Liver (tissue), 9 donors: Measurements from ENCODE around the gene FMC1. TPM values are rescaled to one million over a fixed set of nuclear protein-coding genes. Genes with fewer than 3 reads are reported as not detected.

Experiments used
- DNase-seq: peaks from one replicate; pipeline ENCODE4 v3.0.0-alpha.2; 2017; ENCODE audit warnings: low spot score
- H3K27ac ChIP-seq, 2 donors: one replicate each; pipeline ENCODE4 v1.7.0; 2013; ENCODE audit warnings: inconsistent platforms in 2 of 2, low read length in 2 of 2, control low read depth in 1 of 2, low read depth in 1 of 2, mild to moderate bottlenecking in 1 of 2
- H3K27me3 ChIP-seq, 4 donors: one replicate each; pipeline versions ENCODE4 v1.6.1 to v1.7.0; 2013; ENCODE audit warnings: low read length in 3 of 4, inconsistent platforms in 1 of 4, mild to moderate bottlenecking in 1 of 4, moderate library complexity in 1 of 4; ENCODE audit not compliant: control insufficient read depth in 4 of 4, insufficient read depth in 4 of 4
- H3K36me3 ChIP-seq, 4 donors: one replicate each; pipeline versions ENCODE4 v1.6.1 to v1.7.0; 2013; ENCODE audit warnings: low read length in 3 of 4, mild to moderate bottlenecking in 3 of 4, low read depth in 1 of 4, moderate library complexity in 1 of 4; ENCODE audit not compliant: control insufficient read depth in 4 of 4, insufficient read depth in 3 of 4
- H3K4me1 ChIP-seq, 4 donors: one replicate each; pipeline versions ENCODE4 v1.6.1 to v1.7.0; 2013; ENCODE audit warnings: low read length in 3 of 4, mild to moderate bottlenecking in 3 of 4, moderate library complexity in 1 of 4; ENCODE audit not compliant: control insufficient read depth in 4 of 4, insufficient read depth in 4 of 4
- H3K4me3 ChIP-seq, 3 donors: one replicate each; pipeline versions ENCODE4 v1.6.1 to v1.7.0; 2013; ENCODE audit warnings: low read length in 3 of 3, control low read depth in 1 of 3, low read depth in 1 of 3, mild to moderate bottlenecking in 1 of 3
- H3K9ac ChIP-seq, 2 donors: one replicate each; pipeline ENCODE4 v1.7.0; 2013; ENCODE audit warnings: low read length in 2 of 2, mild to moderate bottlenecking in 2 of 2, moderate library complexity in 2 of 2, control low read depth in 1 of 2, low read depth in 1 of 2
- H3K9me3 ChIP-seq, 4 donors: one replicate each; pipeline versions ENCODE4 v1.6.1 to v1.7.0; 2013; ENCODE audit warnings: low read length in 3 of 4; ENCODE audit not compliant: control insufficient read depth in 4 of 4
- EGR1 ChIP-seq, 2 donors: IDR thresholded peaks; 2 replicates each; pipeline ENCODE4 v1.6.1; 2016 to 2018; ENCODE audit warnings: antibody characterized with exemption in 2 of 2, low read depth in 2 of 2
- FOXA1 ChIP-seq: IDR thresholded peaks from 2 replicates; pipeline ENCODE4 v1.6.1; 2016; ENCODE audit warnings: antibody characterized with exemption
- FOXA2 ChIP-seq: IDR thresholded peaks from 2 replicates; pipeline ENCODE4 v1.6.1; 2016; ENCODE audit warnings: antibody characterized with exemption
- HNF4A ChIP-seq, 2 donors: conservative IDR thresholded peaks; 2 replicates each; pipeline ENCODE4 v1.6.1; 2016; ENCODE audit warnings: antibody characterized with exemption in 2 of 2, mild to moderate bottlenecking in 2 of 2
- HNF4G ChIP-seq: IDR thresholded peaks from 2 replicates; pipeline ENCODE4 v1.6.1; 2016; ENCODE audit warnings: antibody characterized with exemption
- JUND ChIP-seq, 2 donors: IDR thresholded peaks; 2 replicates each; pipeline ENCODE4 v1.6.1; 2016; ENCODE audit warnings: antibody characterized with exemption in 2 of 2
- NR2F2 ChIP-seq: IDR thresholded peaks from 2 replicates; pipeline ENCODE4 v1.6.1; 2016; ENCODE audit warnings: antibody characterized with exemption
- RAD21 ChIP-seq, 2 donors: IDR thresholded peaks; 2 replicates each; pipeline ENCODE4 v1.6.1; 2016; ENCODE audit warnings: antibody characterized with exemption in 2 of 2, mild to moderate bottlenecking in 2 of 2
- RXRA ChIP-seq, 2 donors: IDR thresholded peaks; 2 replicates each; pipeline ENCODE4 v1.6.1; 2017 to 2018; ENCODE audit warnings: antibody characterized with exemption in 2 of 2, mild to moderate bottlenecking in 1 of 2
- TAF1 ChIP-seq: conservative IDR thresholded peaks from 2 replicates; pipeline ENCODE4 v1.6.1; 2016; ENCODE audit warnings: antibody characterized with exemption, mild to moderate bottlenecking
- YY1 ChIP-seq: IDR thresholded peaks from 2 replicates; pipeline ENCODE4 v1.6.1; 2016; ENCODE audit warnings: antibody characterized with exemption, mild to moderate bottlenecking
- WGBS: extraction: QIAGEN DNeasy Blood & Tissue Kit; methylation state at CpG from one replicate; pipeline ENCODE4 v1.1.7; 2013; 5-methylcytosine and 5-hydroxymethylcytosine counted together
- polyA plus RNA-seq, 2 donors: library from polyadenylated mRNA; stranded (reverse) in 1 of 2; unstranded in 1 of 2; fragments of 200-250 nt in 1 of 2; fragments of >200 nt in 1 of 2; fragmentation: Nextera tagmentation in 1 of 2; extraction: Ambion mirVana in 1 of 2; gene quantifications; one replicate each; pipeline versions ENCODE4 v1.2.1 to v1.2.3, GENCODE V29; 2013 to 2015
- total RNA-seq, 2 donors: library from RNA; depleted of rRNA; stranded (reverse); fragments of >200 nt; gene quantifications; one replicate each; pipeline ENCODE4 v1.2.3, GENCODE V29; 2014
- TF ChIP-seq, protein P1 (sequence below): IDR thresholded peaks from 2 replicates; pipeline ENCODE4 v1.6.1; 2016; ENCODE audit warnings: antibody characterized with exemption
- TF ChIP-seq, protein P2 (sequence below): IDR thresholded peaks from 2 replicates; pipeline ENCODE4 v1.6.1; 2016; ENCODE audit warnings: antibody characterized with exemption
- TF ChIP-seq, protein P3 (sequence below): IDR thresholded peaks from 2 replicates; pipeline ENCODE4 v1.6.1; 2016; ENCODE audit warnings: antibody characterized with exemption, mild to moderate bottlenecking
- TF ChIP-seq, protein P4 (sequence below): fragments of 150-350 bp; IDR thresholded peaks from 2 replicates; pipeline ENCODE4 v1.5.1; 2017; ENCODE audit warnings: improper control_type of control experiment, low read depth, low read length; ENCODE audit not compliant: missing input control
- donor health status: healthy.
- donor health status: healthy.
- donor health status: healthy.
- donor health status: healthy.
- donor health status: healthy.

Gene FMC1
- total and polyA plus RNA-seq, 4 donors: 5.5 to 76.3 (median 10.5) TPM

GRCh38 chr7:139292821-139293220 is 48.3 kb upstream of the FMC1 start:
- no peak for TF ChIP-seq HNF4G

GRCh38 chr7:139293534-139293933 is 47.6 kb upstream of the FMC1 start:
- Histone ChIP-seq H3K9ac (no peak overlapping the region), H3K4me3 (no peak overlapping the region), H3K27ac (no peak overlapping the region), H3K27me3 (no peaks in the 10 kb centered on the region), H3K9me3 (no peaks in the 10 kb centered on the region), H3K4me1 (peaks cover 2 to 18% (median 5%) of the 10 kb centered on the region in 4 donors), H3K36me3 (peaks cover 0 to 5% (median 4%) of the 10 kb centered on the region in 4 donors)
- no peak for DNase-seq
- TF ChIP-seq FOXA2: no peak
- TF ChIP-seq TAF1: no peak
- TF ChIP-seq, protein P1, sequence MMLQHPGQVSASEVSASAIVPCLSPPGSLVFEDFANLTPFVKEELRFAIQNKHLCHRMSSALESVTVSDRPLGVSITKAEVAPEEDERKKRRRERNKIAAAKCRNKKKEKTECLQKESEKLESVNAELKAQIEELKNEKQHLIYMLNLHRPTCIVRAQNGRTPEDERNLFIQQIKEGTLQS: no peak
- no peak for TF ChIP-seq HNF4A (conservative IDR thresholded peaks at IDR 0.05)
- TF ChIP-seq RAD21 (IDR thresholded peaks at IDR 0.05): no peak
- WGBS: 98% methylated on average over 2 of the region's 2 CpGs

More at GRCh38 chr7:139292821-139293220, 48.3 kb upstream of the FMC1 start:
- Histone ChIP-seq H3K27me3 (no peaks in the 10 kb centered on the region), H3K27ac (no peak overlapping the region), H3K4me3 (no peak overlapping the region), H3K9me3 (no peaks in the 10 kb centered on the region), H3K9ac (no peak overlapping the region), H3K4me1 (peaks cover 0 to 11% (median 3%) of the 10 kb centered on the region in 4 donors), H3K36me3 (peaks cover 0 to 5% (median 3%) of the 10 kb centered on the region in 4 donors)
- no peak for DNase-seq
- WGBS: 95% methylated on average over 7 of the region's 7 CpGs

- no peak for TF ChIP-seq YY1
- no peak for TF ChIP-seq JUND (IDR thresholded peaks at IDR 0.05)
- TF ChIP-seq EGR1 (IDR thresholded peaks at IDR 0.05; ENCODE audit: low read depth in 2 of 2): no peak
- no peak for TF ChIP-seq RXRA (IDR thresholded peaks at IDR 0.05)
- TF ChIP-seq NR2F2: no peak
- no peak for TF ChIP-seq TAF1
- TF ChIP-seq, protein P2, sequence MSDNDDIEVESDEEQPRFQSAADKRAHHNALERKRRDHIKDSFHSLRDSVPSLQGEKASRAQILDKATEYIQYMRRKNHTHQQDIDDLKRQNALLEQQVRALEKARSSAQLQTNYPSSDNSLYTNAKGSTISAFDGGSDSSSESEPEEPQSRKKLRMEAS: no peak
- no peak for TF ChIP-seq FOXA1
- TF ChIP-seq RAD21 (IDR thresholded peaks at IDR 0.05): no peak
- TF ChIP-seq, protein P3, sequence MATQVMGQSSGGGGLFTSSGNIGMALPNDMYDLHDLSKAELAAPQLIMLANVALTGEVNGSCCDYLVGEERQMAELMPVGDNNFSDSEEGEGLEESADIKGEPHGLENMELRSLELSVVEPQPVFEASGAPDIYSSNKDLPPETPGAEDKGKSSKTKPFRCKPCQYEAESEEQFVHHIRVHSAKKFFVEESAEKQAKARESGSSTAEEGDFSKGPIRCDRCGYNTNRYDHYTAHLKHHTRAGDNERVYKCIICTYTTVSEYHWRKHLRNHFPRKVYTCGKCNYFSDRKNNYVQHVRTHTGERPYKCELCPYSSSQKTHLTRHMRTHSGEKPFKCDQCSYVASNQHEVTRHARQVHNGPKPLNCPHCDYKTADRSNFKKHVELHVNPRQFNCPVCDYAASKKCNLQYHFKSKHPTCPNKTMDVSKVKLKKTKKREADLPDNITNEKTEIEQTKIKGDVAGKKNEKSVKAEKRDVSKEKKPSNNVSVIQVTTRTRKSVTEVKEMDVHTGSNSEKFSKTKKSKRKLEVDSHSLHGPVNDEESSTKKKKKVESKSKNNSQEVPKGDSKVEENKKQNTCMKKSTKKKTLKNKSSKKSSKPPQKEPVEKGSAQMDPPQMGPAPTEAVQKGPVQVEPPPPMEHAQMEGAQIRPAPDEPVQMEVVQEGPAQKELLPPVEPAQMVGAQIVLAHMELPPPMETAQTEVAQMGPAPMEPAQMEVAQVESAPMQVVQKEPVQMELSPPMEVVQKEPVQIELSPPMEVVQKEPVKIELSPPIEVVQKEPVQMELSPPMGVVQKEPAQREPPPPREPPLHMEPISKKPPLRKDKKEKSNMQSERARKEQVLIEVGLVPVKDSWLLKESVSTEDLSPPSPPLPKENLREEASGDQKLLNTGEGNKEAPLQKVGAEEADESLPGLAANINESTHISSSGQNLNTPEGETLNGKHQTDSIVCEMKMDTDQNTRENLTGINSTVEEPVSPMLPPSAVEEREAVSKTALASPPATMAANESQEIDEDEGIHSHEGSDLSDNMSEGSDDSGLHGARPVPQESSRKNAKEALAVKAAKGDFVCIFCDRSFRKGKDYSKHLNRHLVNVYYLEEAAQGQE: no peak
- TF ChIP-seq, protein P4, sequence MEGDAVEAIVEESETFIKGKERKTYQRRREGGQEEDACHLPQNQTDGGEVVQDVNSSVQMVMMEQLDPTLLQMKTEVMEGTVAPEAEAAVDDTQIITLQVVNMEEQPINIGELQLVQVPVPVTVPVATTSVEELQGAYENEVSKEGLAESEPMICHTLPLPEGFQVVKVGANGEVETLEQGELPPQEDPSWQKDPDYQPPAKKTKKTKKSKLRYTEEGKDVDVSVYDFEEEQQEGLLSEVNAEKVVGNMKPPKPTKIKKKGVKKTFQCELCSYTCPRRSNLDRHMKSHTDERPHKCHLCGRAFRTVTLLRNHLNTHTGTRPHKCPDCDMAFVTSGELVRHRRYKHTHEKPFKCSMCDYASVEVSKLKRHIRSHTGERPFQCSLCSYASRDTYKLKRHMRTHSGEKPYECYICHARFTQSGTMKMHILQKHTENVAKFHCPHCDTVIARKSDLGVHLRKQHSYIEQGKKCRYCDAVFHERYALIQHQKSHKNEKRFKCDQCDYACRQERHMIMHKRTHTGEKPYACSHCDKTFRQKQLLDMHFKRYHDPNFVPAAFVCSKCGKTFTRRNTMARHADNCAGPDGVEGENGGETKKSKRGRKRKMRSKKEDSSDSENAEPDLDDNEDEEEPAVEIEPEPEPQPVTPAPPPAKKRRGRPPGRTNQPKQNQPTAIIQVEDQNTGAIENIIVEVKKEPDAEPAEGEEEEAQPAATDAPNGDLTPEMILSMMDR: no peak
- no peak for DNase-seq
- Histone ChIP-seq H3K4me1 (peaks cover 3 to 24% (median 9%) of the 10 kb centered on the region in 4 donors), H3K27ac (no peak overlapping the region), H3K9ac (no peak overlapping the region), H3K9me3 (no peaks in the 10 kb centered on the region), H3K36me3 (peaks cover 0 to 5% (median 4%) of the 10 kb centered on the region in 4 donors), H3K27me3 (no peaks in the 10 kb centered on the region), H3K4me3 (no peak overlapping the region)
- WGBS: 96% methylated on average over 4 of the region's 4 CpGs
These were observed 46.9 kb upstream of the FMC1 start for GRCh38 chr7:139294241-139294640.
